Stimulated activated effector memory CD8-positive, alpha-beta T cell treated with anti-CD3 and anti-CD28 coated beads, Interleukin-12 subunit alpha, Interleukin-12 subunit beta, amount 100 ng/mL, for 72 hours (primary cell): ENCODE data around the gene TALDO1.

Experiments
- ATAC-seq: fragments of 150-1000 bp; cut with Tn5 transposase; 2 replicates; pipeline ENCODE4 v1.10.0; 2021
- DNase-seq, 2 donors: peaks; one replicate each; pipeline ENCODE4 v3.0.0; 2021 to 2022; ENCODE audit warnings: low spot score in 2 of 2
- H3K27ac Mint-ChIP-seq: one replicate; pipeline ENCODE4 v1.8.0; 2022; ENCODE audit warnings: mild to moderate bottlenecking, mixed read lengths
- H3K36me3 Mint-ChIP-seq: one replicate; pipeline ENCODE4 v1.8.0; 2022; ENCODE audit warnings: mild to moderate bottlenecking, mixed read lengths
- H3K4me1 Mint-ChIP-seq: one replicate; pipeline ENCODE4 v1.8.0; 2022; ENCODE audit warnings: mixed read lengths
- H3K4me3 Mint-ChIP-seq: one replicate; pipeline ENCODE4 v1.8.0; 2022; ENCODE audit warnings: mild to moderate bottlenecking, mixed read lengths
- H3K9me3 Mint-ChIP-seq: one replicate; pipeline ENCODE4 v1.8.0; 2022; ENCODE audit warnings: mixed read lengths

Gene TALDO1

GRCh38 chr11:706957-707816 is 40.1 kb upstream of the TALDO1 start:
- H3K36me3 Mint-ChIP-seq = no peaks in the 10 kb centered on the region
- H3K27ac Mint-ChIP-seq = no peak overlapping the region
- no peak for ATAC-seq
- H3K4me1 Mint-ChIP-seq = peaks cover 18% of the 10 kb centered on the region
- no peak for DNase-seq
- H3K9me3 Mint-ChIP-seq = no peaks in the 10 kb centered on the region
- peak overlapping the region; percentile 25 for H3K4me3 Mint-ChIP-seq

GRCh38 chr11:707817-708420 is 39.3 kb upstream of the TALDO1 start:
- Mint-ChIP-seq H3K4me1 (peaks cover 18% of the 10 kb centered on the region), H3K4me3 (no peak overlapping the region), H3K27ac (no peak overlapping the region), H3K9me3 (no peaks in the 10 kb centered on the region), H3K36me3 (no peaks in the 10 kb centered on the region)
- ATAC-seq (peak; percentile 6), DNase-seq (no peak)

GRCh38 chr11:708511-708910 is 38.8 kb upstream of the TALDO1 start:
- ATAC-seq = no peak
- Mint-ChIP-seq H3K4me3 (no peak overlapping the region), H3K4me1 (peaks cover 18% of the 10 kb centered on the region), H3K27ac (no peak overlapping the region), H3K36me3 (no peaks in the 10 kb centered on the region), H3K9me3 (no peaks in the 10 kb centered on the region)
- DNase-seq = no peak

DNA sequence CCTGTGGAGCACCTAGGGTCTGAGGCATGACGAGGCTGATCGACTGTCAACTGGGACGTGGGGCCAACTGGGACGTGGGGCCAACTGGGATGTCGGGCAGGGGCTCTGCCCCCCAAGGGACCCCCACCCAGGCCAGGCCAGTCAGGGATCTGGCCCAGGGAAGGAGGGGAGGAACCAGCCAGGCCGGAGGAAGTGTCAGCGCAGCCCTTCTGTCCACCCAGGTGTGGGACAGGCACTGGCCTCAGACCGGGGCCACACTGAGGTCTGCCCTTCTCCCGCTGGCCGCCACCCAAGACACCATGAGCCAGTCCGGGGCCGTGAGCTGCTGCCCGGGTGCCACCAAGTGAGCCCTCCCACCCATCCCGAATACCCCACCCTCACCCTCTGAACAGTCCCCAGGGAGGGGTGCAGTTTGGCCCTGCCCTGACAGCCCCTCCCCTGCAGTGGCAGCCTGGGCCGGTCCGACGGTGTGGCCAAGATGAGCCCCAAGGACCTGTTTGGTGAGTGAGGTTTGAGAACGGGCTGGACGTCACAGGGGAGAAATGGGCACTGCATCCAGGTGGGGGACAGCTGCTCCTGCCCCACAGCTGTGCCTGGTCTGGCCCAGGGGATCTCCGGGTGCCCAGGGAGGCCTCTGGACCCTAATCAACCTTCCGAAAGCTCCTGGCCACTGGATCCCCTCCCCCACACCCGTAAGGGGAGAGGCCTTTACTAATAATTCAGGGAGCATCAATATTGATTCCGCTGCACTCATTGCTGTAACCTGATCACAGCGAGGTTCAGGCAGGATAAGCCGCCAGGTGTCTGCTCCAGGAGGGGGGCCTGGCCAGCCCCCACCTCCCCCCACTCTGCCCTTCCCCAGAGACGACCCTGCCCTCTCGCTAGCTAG is 37.9 kb upstream of the TALDO1 start:
- Mint-ChIP-seq H3K27ac (no peak overlapping the region), H3K9me3 (no peaks in the 10 kb centered on the region), H3K4me3 (no peak overlapping the region), H3K4me1 (peaks cover 18% of the 10 kb centered on the region), H3K36me3 (no peaks in the 10 kb centered on the region)
- no peak for ATAC-seq
- no peak for DNase-seq

GRCh38 chr11:714436-714835 is 32.8 kb upstream of the TALDO1 start:
- no peaks in the 10 kb centered on the region for H3K9me3 Mint-ChIP-seq
- H3K4me3 Mint-ChIP-seq = no peak overlapping the region
- no peak for DNase-seq
- no peaks in the 10 kb centered on the region for H3K36me3 Mint-ChIP-seq
- no peak for ATAC-seq
- H3K27ac Mint-ChIP-seq = no peak overlapping the region
- H3K4me1 Mint-ChIP-seq = peaks cover 14% of the 10 kb centered on the region

DNA sequence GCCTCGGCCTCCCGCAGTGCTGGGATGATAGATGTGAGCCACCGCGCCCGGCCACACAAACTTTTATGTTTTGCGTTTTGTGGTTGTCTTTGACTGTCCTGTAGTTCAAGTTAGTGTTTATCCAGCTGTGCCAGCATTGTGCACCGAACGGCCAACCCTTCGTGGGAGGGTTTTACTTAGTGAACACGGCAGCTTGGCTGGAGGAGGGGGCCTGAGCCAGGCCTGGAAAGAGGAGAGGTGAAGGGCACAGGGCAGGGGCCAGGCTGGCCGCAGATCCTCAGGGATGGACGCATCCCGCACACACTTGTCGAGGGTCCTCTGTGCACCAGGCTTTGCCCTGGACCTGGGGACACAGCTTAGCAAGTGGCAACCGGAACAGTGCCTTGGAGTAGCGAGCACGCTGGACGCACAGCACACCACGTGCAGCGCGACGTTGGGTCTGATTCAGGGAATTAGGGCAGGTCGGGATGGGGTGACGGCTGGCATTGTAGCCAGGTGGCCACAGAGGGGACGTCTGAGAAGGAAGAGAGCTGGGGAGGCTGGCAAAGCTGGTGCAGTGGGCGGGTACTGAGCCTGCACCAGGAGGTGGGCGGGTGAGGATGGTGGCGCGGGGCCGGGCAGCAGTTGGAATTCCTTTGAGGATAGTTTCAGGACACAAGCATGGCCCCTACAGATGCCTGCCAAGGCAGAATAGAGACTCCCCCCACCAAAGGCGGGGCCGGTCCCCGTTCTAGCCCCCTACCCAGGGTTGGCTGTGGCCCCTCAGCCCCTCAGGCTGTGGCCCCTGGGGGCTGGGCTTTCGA is 27.8 kb upstream of the TALDO1 start:
- peaks cover 5% of the 10 kb centered on the region for H3K36me3 Mint-ChIP-seq
- H3K4me1 Mint-ChIP-seq = peaks cover 14% of the 10 kb centered on the region
- no peak for ATAC-seq
- no peak for DNase-seq
- no peak overlapping the region for H3K27ac Mint-ChIP-seq
- peak overlapping the region; percentile 61 for H3K4me3 Mint-ChIP-seq
- H3K9me3 Mint-ChIP-seq = no peaks in the 10 kb centered on the region

- Mint-ChIP-seq H3K27ac (no peak overlapping the region), H3K36me3 (peaks cover 5% of the 10 kb centered on the region), H3K4me1 (peaks cover 18% of the 10 kb centered on the region), H3K9me3 (no peaks in the 10 kb centered on the region), H3K4me3 (peak overlapping the region; percentile 61)
- DNase-seq (no peak), ATAC-seq (no peak)
Measured at GRCh38 chr11:720017-720641, 27.1 kb upstream of the TALDO1 start.

GRCh38 chr11:720642-721246 is 26.5 kb upstream of the TALDO1 start:
- H3K4me1 Mint-ChIP-seq = peaks cover 18% of the 10 kb centered on the region
- H3K36me3 Mint-ChIP-seq = peaks cover 5% of the 10 kb centered on the region
- H3K27ac Mint-ChIP-seq = no peak overlapping the region
- DNase-seq (peak; percentile 67 to 71), ATAC-seq (peak; percentile 79)
- H3K4me3 Mint-ChIP-seq = peak overlapping the region; percentile 61
- no peaks in the 10 kb centered on the region for H3K9me3 Mint-ChIP-seq

DNA sequence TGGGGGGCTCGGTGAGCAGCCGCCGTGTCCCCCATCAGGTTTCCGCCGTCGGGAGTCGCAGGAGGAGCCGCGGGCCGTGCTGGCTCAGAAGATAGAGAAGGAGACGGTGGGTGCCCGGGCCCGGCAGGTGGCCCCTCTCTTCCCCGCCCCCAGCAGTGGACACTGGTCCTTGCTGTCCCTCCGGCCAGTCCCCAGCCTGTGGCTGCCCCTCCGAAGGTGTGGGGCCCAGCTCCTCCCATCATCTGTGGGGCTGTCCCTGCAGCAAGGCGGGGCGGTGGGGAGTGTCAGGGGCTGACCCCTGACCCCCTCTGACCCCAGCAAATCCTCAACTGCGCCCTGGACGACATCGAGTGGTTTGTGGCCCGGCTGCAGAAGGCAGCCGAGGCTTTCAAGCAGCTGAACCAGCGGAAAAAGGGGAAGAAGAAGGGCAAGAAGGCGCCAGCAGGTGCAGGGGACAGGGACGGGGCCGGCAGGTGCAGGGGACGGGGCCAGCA is 26.0 kb upstream of the TALDO1 start:
- H3K4me1 Mint-ChIP-seq = peaks cover 18% of the 10 kb centered on the region
- no peaks in the 10 kb centered on the region for H3K9me3 Mint-ChIP-seq
- peaks cover 5% of the 10 kb centered on the region for H3K36me3 Mint-ChIP-seq
- DNase-seq (no peak), ATAC-seq (no peak)
- no peak overlapping the region for H3K27ac Mint-ChIP-seq
- H3K4me3 Mint-ChIP-seq = peak overlapping the region; percentile 61

- ATAC-seq = peak; percentile 38
- no peak overlapping the region for H3K27ac Mint-ChIP-seq
Measured at GRCh38 chr11:721741-722345, 25.4 kb upstream of the TALDO1 start.

GRCh38 chr11:722346-722811 is 24.9 kb upstream of the TALDO1 start:
- peaks cover 5% of the 10 kb centered on the region for H3K36me3 Mint-ChIP-seq
- H3K4me1 Mint-ChIP-seq = peaks cover 27% of the 10 kb centered on the region
- H3K9me3 Mint-ChIP-seq = no peaks in the 10 kb centered on the region
- ATAC-seq (no peak), DNase-seq (no peak)
- H3K27ac Mint-ChIP-seq = no peak overlapping the region
- peak overlapping the region; percentile 61 for H3K4me3 Mint-ChIP-seq

More at GRCh38 chr11:721741-722345, 25.4 kb upstream of the TALDO1 start:
- Mint-ChIP-seq H3K4me3 (peak overlapping the region; percentile 61), H3K9me3 (no peaks in the 10 kb centered on the region), H3K4me1 (peaks cover 22% of the 10 kb centered on the region), H3K36me3 (peaks cover 5% of the 10 kb centered on the region)
- DNase-seq = peak in 1 of 2 donors; percentile 65

DNA sequence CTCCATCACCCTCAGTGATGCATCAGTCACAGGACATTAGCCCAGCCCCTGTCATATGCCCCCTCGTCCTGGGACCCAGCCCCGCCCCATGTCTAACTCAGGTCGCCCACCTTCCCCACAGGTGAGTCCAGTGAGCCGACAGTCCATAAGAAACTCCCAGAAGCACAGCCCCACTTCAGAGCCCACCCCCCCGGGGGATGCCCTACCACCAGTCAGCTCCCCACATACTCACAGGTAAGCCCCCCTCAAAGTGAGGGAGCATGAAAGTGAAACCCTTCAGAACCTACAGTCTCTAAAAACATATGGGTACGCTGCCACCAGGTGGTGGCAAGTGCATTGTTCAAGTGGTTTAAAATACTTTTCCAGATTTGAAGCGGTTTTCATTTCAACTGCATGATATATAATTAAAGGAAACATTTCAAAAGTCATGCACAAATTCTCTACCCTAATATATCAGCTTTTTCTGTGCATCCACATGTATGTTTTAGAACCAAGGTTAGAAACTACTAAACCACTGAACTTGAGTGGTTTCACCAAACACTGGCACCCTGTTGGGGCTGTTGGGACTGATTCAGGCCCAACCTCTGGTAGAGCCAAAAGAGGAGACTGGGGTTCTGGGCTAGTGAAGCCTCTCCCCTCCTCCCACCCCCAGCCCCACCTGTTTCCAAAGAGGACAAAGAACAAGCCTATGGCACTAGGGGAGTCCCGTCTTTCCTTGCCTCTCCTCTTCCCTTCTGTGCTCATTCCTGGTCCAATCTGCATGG is 24.0 kb upstream of the TALDO1 start:
- Mint-ChIP-seq H3K4me3 (peak overlapping the region; percentile 68), H3K9me3 (no peaks in the 10 kb centered on the region), H3K36me3 (peaks cover 5% of the 10 kb centered on the region), H3K27ac (peak overlapping the region; percentile 53), H3K4me1 (peaks cover 27% of the 10 kb centered on the region)
- DNase-seq (peak in 1 of 2 donors; percentile 62), ATAC-seq (peak; percentile 22)
